Stomach (tissue), 4 donors: ENCODE results near the gene NEDD4L.

ENCODE experiments used
- CTCF ChIP-seq, 7 experiments: fragments of 450-650 bp in 4 of 7; fragments of 200-600 bp in 3 of 7; sonication (generic) in 3 of 7; IDR thresholded peaks; one replicate each; pipeline ENCODE4 v1.5.1; 2016 to 2019; ENCODE audit warnings: antibody characterized with exemption in 7 of 7, control low read depth in 2 of 7, mild to moderate bottlenecking in 1 of 7
- EP300 ChIP-seq: sonication (generic); formaldehyde crosslinking; IDR thresholded peaks from one replicate; pipeline ENCODE4 v1.6.1; 2017; ENCODE audit warnings: antibody characterized with exemption
- POLR2A ChIP-seq, 4 donors: fragments of 450-650 bp; IDR thresholded peaks; one replicate each; pipeline ENCODE4 v1.6.1; 2016; ENCODE audit warnings: antibody characterized with exemption in 4 of 4, control low read depth in 2 of 4, mild to moderate bottlenecking in 1 of 4, moderate library complexity in 1 of 4
- POLR2AphosphoS5 ChIP-seq, 3 donors: sonication (generic); formaldehyde crosslinking; IDR thresholded peaks; one replicate each; pipeline ENCODE4 v1.6.1; 2016; ENCODE audit warnings: antibody characterized with exemption in 3 of 3

- TF ChIP-seq CTCF (IDR thresholded peaks at IDR 0.05) (no peak), POLR2AphosphoS5 (IDR thresholded peaks at IDR 0.05) (no peak), EP300 (no peak), POLR2A (IDR thresholded peaks at IDR 0.05) (no peak)
These were observed 388.2 kb downstream of the NEDD4L start for GRCh38 chr18:58432050-58432727.
